ENCODE results near the gene CEP164.

The CEP164 gene

GRCh38 chr11:117327567-117328374 is at the start of gene CEP164:
CEP164 (plus strand) TSS chr11:117327854; CDS start chr11:117338587, 10,733 bp downstream.
- Histone ChIP-seq H3K9me3 (ENCODE audit: control insufficient read depth, insufficient read depth, low read length) (no peaks in the 10 kb centered on the region), H3F3A (ENCODE audit: control insufficient read depth, insufficient read depth) (peaks cover 6% of the 10 kb centered on the region; the same call in 1 of the 2 replicates), H3K4me3 (ENCODE audit: low read length) (peak within 1 kb of the TSS; percentile 91), H3K27ac (ENCODE audit: low read depth, low read length) (peak within 1 kb of the TSS; percentile 72), H3K79me2 (ENCODE audit: control insufficient read depth, low read length) (peaks cover 13% of the 10 kb centered on the region), H3K4me2 (ENCODE audit: low read length) (peak within 1 kb of the TSS; percentile 78), H3K4me1 (ENCODE audit: control insufficient read depth, low read length) (peaks cover 17% of the 10 kb centered on the region), H3K27me3 (ENCODE audit: control insufficient read depth, low read length) (no peaks in the 10 kb centered on the region), H4K20me1 (ENCODE audit: control insufficient read depth, insufficient read depth, low read depth, low read length) (no peaks in the 10 kb centered on the region), H3K36me3 (ENCODE audit: control insufficient read depth, low read length) (no peaks in the 10 kb centered on the region), H3K9me2 (replicated peaks; ENCODE audit: control insufficient read depth, low read length) (no peaks in the 10 kb centered on the region)
- TF ChIP-seq CTCF (IDR thresholded peaks at IDR 0.05; ENCODE audit: low read depth, low read length, poor library complexity, severe bottlenecking) (no peak), EZH2phosphoT487 (IDR thresholded peaks at IDR 0.05; ENCODE audit: borderline replicate concordance, low read length) (no peak)

GRCh38 chr11:117278347-117278746 is 49.3 kb upstream of the CEP164 start:
- Histone ChIP-seq H3K27ac (ENCODE audit: low read depth, low read length) (no peak overlapping the region), H3K79me2 (ENCODE audit: control insufficient read depth, low read length) (no peaks in the 10 kb centered on the region), H3K9me2 (replicated peaks; ENCODE audit: control insufficient read depth, low read length) (no peaks in the 10 kb centered on the region), H3K27me3 (ENCODE audit: control insufficient read depth, low read length) (no peaks in the 10 kb centered on the region), H3K36me3 (ENCODE audit: control insufficient read depth, low read length) (peaks cover 11% of the 10 kb centered on the region; the same call in 1 of the 2 replicates), H3K4me2 (ENCODE audit: low read length) (no peak overlapping the region), H3F3A (ENCODE audit: control insufficient read depth, insufficient read depth) (no peaks in the 10 kb centered on the region), H4K20me1 (ENCODE audit: control insufficient read depth, insufficient read depth, low read depth, low read length) (no peaks in the 10 kb centered on the region), H3K9me3 (ENCODE audit: control insufficient read depth, insufficient read depth, low read length) (no peaks in the 10 kb centered on the region), H3K4me3 (ENCODE audit: low read length) (no peak overlapping the region), H3K4me1 (ENCODE audit: control insufficient read depth, low read length) (no peaks in the 10 kb centered on the region)
- TF ChIP-seq CTCF (IDR thresholded peaks at IDR 0.05; ENCODE audit: low read depth, low read length, poor library complexity, severe bottlenecking) = no peak

GRCh38 chr11:117279711-117280376 is 47.8 kb upstream of the CEP164 start:
- Histone ChIP-seq H3K4me1 (ENCODE audit: control insufficient read depth, low read length) (no peaks in the 10 kb centered on the region), H3K27ac (ENCODE audit: low read depth, low read length) (no peak overlapping the region), H3K4me3 (ENCODE audit: low read length) (no peak overlapping the region), H3K36me3 (ENCODE audit: control insufficient read depth, low read length) (peaks cover 16% of the 10 kb centered on the region; the same call in 1 of the 2 replicates), H3K79me2 (ENCODE audit: control insufficient read depth, low read length) (no peaks in the 10 kb centered on the region), H3K9me2 (replicated peaks; ENCODE audit: control insufficient read depth, low read length) (no peaks in the 10 kb centered on the region), H3K4me2 (ENCODE audit: low read length) (no peak overlapping the region), H3F3A (ENCODE audit: control insufficient read depth, insufficient read depth) (no peaks in the 10 kb centered on the region), H4K20me1 (ENCODE audit: control insufficient read depth, insufficient read depth, low read depth, low read length) (no peaks in the 10 kb centered on the region), H3K27me3 (ENCODE audit: control insufficient read depth, low read length) (no peaks in the 10 kb centered on the region), H3K9me3 (ENCODE audit: control insufficient read depth, insufficient read depth, low read length) (no peaks in the 10 kb centered on the region)
- no peak for TF ChIP-seq EZH2phosphoT487 (IDR thresholded peaks at IDR 0.05; ENCODE audit: borderline replicate concordance, low read length)
- TF ChIP-seq CTCF (IDR thresholded peaks at IDR 0.05; ENCODE audit: low read depth, low read length, poor library complexity, severe bottlenecking) = no peak
